LNCaP clone FGC (cell line): ENCODE data around the gene SLC12A5.

Experiments used
- DNase-seq: peaks from one replicate; pipeline ENCODE4 v3.0.0-alpha.2; 2011; ENCODE audit warnings: low read depth
- H3K4me3 ChIP-seq: 2 replicates; pipeline ENCODE4 v1.5.1; 2011; ENCODE audit warnings: mild to moderate bottlenecking, low read depth, low read length, control low read depth
- TF ChIP-seq, protein P1 (sequence below): IDR thresholded peaks from 2 replicates; pipeline ENCODE4 v1.5.1; 2012; ENCODE audit warnings: mild to moderate bottlenecking; ENCODE audit not compliant: control insufficient read depth, insufficient read depth; ENCODE audit errors: extremely low read depth

SLC12A5 gene

DNA sequence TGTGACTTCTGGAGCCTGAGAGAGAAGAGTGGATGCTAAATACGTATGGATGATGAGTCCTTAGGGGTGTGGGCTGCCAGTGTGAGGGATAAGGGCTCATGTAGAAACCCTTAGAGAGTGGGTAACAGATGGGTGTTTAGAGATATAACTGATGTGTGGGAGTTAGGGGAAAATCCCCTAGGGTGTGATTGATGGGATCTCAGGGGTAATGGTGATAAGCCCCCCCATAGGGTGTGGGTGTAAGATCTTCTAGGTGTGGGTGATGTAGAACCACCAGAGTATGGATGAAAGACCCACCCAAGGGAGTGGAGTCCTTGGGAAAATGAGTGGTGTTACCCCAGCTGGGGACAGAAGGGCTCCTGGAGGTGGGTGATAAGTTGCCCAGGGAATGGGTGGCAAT lies 26.3 kb downstream of the SLC12A5 start:
- TF ChIP-seq, protein P1, sequence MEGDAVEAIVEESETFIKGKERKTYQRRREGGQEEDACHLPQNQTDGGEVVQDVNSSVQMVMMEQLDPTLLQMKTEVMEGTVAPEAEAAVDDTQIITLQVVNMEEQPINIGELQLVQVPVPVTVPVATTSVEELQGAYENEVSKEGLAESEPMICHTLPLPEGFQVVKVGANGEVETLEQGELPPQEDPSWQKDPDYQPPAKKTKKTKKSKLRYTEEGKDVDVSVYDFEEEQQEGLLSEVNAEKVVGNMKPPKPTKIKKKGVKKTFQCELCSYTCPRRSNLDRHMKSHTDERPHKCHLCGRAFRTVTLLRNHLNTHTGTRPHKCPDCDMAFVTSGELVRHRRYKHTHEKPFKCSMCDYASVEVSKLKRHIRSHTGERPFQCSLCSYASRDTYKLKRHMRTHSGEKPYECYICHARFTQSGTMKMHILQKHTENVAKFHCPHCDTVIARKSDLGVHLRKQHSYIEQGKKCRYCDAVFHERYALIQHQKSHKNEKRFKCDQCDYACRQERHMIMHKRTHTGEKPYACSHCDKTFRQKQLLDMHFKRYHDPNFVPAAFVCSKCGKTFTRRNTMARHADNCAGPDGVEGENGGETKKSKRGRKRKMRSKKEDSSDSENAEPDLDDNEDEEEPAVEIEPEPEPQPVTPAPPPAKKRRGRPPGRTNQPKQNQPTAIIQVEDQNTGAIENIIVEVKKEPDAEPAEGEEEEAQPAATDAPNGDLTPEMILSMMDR: no peak

DNA sequence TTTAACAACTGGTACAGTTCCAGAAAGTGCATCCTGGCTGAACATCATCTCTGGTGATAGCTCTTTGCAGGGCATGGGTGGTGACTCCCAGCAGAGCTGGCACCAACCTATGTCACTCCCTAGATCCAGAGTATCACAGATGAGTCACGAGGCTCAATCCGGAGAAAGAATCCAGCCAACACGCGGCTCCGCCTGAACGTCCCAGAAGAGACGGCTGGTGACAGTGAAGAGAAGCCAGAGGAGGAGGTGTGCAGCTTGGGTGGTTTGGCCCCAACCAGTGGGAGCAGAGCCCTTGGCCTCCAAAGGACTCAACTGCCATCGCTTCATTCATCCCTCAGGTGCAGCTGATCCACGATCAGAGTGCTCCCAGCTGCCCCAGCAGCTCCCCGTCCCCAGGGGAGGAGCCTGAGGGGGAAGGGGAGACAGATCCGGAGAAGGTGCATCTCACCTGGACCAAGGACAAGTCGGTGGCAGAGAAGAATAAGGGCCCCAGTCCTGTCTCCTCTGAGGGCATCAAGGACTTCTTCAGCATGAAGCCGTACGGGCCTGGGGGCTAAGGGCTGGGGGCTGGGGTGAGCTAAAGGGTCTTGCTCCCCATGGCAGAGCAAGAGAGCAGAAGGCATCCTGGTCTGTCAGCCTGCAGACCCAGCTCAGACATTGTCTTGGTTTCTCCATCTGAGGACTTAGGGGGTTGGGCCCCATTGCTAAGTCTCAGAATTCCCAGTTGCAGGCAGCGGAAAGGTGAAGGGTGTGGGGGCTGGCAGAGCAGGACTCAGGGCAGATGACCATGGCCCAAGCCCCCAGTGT lies 27.2 kb downstream of the SLC12A5 start:
- no peak for DNase-seq
- no peak overlapping the region for H3K4me3 ChIP-seq
- TF ChIP-seq, protein P1: no peak

More for the DNA sequence above, 26.3 kb downstream of the SLC12A5 start:
- DNase-seq: no peak
- no peak overlapping the region for H3K4me3 ChIP-seq

DNA sequence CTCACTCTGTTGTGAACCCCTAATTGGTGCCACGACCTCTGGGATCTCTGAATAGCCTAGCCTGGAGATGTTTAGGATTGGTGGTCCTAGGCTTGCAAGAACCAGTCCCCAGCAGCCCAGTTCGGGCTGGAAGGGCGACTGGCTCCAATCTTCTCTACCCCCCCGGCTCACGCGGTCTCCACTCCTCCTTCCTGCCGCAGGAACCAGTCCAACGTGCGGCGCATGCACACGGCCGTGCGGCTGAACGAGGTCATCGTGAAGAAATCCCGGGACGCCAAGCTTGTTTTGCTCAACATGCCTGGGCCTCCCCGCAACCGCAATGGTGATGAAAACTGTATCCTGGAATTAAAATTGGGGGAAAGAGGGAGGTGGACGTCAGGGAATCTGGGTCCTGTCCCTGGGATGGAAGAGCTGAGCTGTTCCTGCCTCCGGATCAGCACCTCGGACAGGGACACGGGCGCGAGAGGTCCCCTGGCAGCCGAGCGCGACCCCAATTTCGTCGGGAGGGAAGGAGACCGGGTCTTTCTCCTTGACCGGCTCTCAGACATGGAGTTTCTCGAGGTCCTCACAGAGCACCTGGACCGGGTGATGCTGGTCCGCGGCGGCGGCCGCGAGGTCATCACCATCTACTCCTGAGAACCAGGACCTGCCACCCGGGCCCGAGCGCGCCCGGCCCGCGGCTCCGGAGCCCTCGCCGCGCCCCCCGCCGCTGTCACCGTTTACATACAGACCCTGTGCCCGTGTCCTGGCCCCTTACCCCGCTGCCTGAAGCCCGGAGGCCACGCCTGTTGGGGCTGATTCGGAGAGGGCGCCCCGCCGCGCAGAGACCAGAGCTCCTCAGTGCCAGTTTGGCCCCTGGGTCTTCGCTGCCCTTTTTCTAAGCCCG lies 28.2 kb downstream of the SLC12A5 start:
- no peak overlapping the region for H3K4me3 ChIP-seq
- TF ChIP-seq, protein P1: no peak

DNA sequence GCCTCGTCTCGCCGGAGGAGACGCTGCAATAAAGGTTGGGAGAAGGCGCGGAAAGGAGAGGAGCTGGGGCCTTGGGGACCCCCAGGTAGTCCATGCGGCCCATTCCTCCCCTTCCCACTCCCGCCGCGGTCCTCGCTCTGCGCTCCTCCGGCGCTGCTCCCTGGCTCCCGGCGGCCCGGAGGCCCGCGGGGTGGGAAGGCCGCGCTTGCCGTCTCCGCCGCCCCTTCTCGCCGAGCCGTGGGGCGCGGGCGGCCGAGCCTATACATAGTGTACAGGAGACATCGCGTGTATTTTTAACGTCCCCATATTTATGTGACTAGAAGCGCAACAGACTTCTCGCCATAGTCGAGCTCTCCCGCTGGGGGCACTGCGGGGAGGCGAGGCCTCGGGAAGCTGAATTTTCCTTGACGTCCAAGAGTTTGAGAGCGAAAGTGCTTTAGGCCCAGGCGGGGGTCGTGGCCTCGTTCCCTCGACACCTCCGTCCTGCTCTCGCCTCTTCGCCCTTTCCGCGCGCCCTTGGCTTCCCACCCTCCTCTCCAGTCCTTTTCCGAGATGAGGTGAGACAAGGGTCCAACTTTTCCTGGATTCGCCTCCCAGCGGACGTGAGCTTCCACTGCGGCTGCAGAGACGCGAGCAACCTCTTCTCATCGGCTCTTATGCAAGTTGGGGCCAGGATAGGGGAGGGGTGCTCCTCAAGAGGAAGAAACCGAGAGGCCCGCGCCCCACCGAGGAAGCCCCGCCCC lies 29.0 kb downstream of the SLC12A5 start:
- no peak for DNase-seq
- TF ChIP-seq, protein P1: no peak
- H3K4me3 ChIP-seq: no peak overlapping the region

More for the DNA sequence above, 28.2 kb downstream of the SLC12A5 start:
- no peak for DNase-seq

DNA sequence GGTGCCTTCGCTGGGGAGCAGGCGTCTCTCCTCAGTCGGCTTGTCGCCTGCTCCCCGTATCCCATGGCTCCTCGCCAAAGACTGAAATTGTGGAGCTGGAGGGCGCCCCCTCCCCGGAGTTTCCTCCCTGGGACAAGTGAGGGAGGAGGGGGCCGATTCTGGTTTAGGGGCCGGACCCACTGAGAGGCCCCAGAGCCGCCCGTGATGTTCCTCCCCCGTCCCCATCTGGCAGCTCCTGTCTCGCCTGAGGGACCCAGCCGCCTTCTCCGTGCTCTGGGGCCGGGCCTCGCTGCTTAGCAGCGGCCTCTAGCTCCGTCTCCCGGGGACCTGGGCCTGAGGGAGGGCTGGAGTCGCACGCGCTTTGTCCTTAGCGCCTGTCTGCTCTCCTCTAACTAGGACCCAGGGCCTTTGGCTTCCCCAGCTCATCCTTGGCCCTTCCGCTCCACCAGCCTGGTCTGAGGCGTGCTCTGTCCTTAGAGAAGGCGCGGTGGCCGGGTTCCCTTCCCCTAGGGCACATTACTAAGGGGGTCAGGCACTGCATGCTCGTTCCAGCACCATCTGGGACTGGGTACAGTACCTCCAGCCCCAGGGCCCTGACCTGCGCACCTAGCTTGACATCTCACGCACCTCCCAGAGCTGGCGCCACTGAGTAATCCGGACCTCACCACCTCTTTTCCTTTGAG lies 29.7 kb downstream of the SLC12A5 start:
- DNase-seq: no peak
- H3K4me3 ChIP-seq: no peak overlapping the region
- TF ChIP-seq, protein P1: no peak

DNA sequence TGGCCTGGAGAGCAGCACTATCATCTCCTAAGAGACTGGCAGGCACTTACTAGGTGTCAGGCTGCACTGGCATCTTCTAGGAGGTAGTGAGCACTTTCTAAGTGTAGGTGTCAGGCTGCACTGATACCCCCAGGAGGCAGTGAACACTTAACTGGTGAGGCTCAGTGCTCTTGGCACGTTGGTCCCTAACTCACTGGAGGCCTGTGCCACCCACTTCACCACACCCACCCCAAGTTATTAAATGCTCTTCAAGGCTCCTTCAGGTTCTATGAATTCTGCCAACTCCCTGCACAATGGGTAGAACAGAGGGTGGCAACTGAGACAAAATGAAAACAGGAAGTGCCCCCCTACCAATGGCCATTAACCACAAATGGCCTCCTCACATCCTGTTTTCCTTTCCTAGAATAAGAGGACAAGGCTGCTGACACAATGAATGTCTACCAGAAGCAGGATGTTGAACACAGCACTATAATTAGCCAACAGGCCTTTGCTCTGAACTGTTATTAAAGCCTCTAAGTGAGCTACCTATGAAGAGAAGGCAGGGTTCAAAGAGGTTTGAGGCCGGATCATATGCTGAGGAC lies 31.4 kb downstream of the SLC12A5 start:
- DNase-seq: no peak
- TF ChIP-seq, protein P1: no peak

More for the DNA sequence above, 31.4 kb downstream of the SLC12A5 start:
- H3K4me3 ChIP-seq: no peak overlapping the region
